OCI-LY1 (cell line): ENCODE measurements around the gene ELFN2.

ENCODE experiments used
- H2AFZ ChIP-seq: fragments of 200-600 bp; sonication (generic), shearing (Covaris generic); 2 replicates; pipeline ENCODE4 v1.6.0; 2014; ENCODE audit warnings: antibody characterized with exemption, mild to moderate bottlenecking, low read length
- H3F3A ChIP-seq: fragments of 200-600 bp; sonication (generic), shearing (Covaris generic); 2 replicates; pipeline ENCODE4 v1.6.0; 2014; ENCODE audit warnings: mild to moderate bottlenecking, antibody characterized with exemption, low read length, moderate library complexity; ENCODE audit not compliant: insufficient read depth
- H3K27ac ChIP-seq: fragments of 200-600 bp; sonication (generic); 2 replicates; pipeline ENCODE4 v1.5.1; 2014; ENCODE audit warnings: low read length, mixed run types, mild to moderate bottlenecking, low read depth; ENCODE audit not compliant: poor library complexity, severe bottlenecking
- H3K27me3 ChIP-seq: fragments of 200-600 bp; sonication (generic); 2 replicates; pipeline ENCODE4 v1.6.0; 2014; ENCODE audit warnings: antibody characterized with exemption, mild to moderate bottlenecking, low read length, moderate library complexity; ENCODE audit not compliant: insufficient read depth
- H3K36me3 ChIP-seq: fragments of 200-600 bp; sonication (generic); 2 replicates; pipeline ENCODE4 v1.6.1; 2014; ENCODE audit warnings: mild to moderate bottlenecking, antibody characterized with exemption, low read length, moderate library complexity, mixed read lengths; ENCODE audit not compliant: insufficient read depth
- H3K4me1 ChIP-seq: fragments of 200-600 bp; sonication (generic); 2 replicates; pipeline ENCODE4 v1.5.1; 2014; ENCODE audit warnings: mild to moderate bottlenecking, low read length, moderate library complexity; ENCODE audit not compliant: insufficient read depth, severe bottlenecking
- H3K4me2 ChIP-seq: fragments of 200-600 bp; sonication (generic), shearing (Covaris generic); 2 replicates; pipeline ENCODE4 v1.6.1; 2014; ENCODE audit warnings: low read length
- H3K4me3 ChIP-seq: fragments of 200-600 bp; sonication (generic); 2 replicates; pipeline ENCODE4 v1.5.1; 2014; ENCODE audit warnings: low read length, low read depth, mild to moderate bottlenecking, mixed read lengths; ENCODE audit not compliant: poor library complexity, severe bottlenecking
- H3K79me2 ChIP-seq: fragments of 200-600 bp; shearing (Covaris generic); 2 replicates; pipeline ENCODE4 v1.6.1; 2016; ENCODE audit warnings: mixed run types, low read length, mixed read lengths; ENCODE audit not compliant: insufficient read depth
- H3K9ac ChIP-seq: fragments of 200-600 bp; sonication (generic), shearing (Covaris generic); 2 replicates; pipeline ENCODE4 v1.6.1; 2014; ENCODE audit warnings: mild to moderate bottlenecking, low read length, mixed read lengths
- H3K9me2 ChIP-seq: fragments of 200-600 bp; sonication (generic), shearing (Covaris generic); 2 replicates; pipeline ENCODE4 v1.6.1; 2014; ENCODE audit warnings: low read depth, mild to moderate bottlenecking, low read length, mixed read lengths
- H3K9me3 ChIP-seq: fragments of 200-600 bp; shearing (Covaris generic); 2 replicates; pipeline ENCODE4 v1.6.1; 2014; ENCODE audit warnings: low read length, mixed read lengths
- H4K20me1 ChIP-seq: fragments of 200-600 bp; sonication (generic), shearing (Covaris generic); 2 replicates; pipeline ENCODE4 v1.6.0; 2016; ENCODE audit warnings: mild to moderate bottlenecking, low read length; ENCODE audit not compliant: insufficient read depth
- CTCF ChIP-seq: fragments of 200-600 bp; sonication (generic), shearing (Covaris generic); IDR thresholded peaks from 2 replicates; pipeline ENCODE4 v1.5.1; 2017; ENCODE audit warnings: mild to moderate bottlenecking, antibody characterized with exemption, low read length, moderate library complexity, mixed read lengths
- EZH2 ChIP-seq: fragments of 200-600 bp; sonication (generic), shearing (Covaris generic); IDR thresholded peaks from 2 replicates; pipeline ENCODE4 v1.8.0; 2017; ENCODE audit warnings: borderline replicate concordance, mixed run types, mild to moderate bottlenecking, antibody characterized with exemption, low read length, moderate library complexity, mixed read lengths

ELFN2 gene

DNA sequence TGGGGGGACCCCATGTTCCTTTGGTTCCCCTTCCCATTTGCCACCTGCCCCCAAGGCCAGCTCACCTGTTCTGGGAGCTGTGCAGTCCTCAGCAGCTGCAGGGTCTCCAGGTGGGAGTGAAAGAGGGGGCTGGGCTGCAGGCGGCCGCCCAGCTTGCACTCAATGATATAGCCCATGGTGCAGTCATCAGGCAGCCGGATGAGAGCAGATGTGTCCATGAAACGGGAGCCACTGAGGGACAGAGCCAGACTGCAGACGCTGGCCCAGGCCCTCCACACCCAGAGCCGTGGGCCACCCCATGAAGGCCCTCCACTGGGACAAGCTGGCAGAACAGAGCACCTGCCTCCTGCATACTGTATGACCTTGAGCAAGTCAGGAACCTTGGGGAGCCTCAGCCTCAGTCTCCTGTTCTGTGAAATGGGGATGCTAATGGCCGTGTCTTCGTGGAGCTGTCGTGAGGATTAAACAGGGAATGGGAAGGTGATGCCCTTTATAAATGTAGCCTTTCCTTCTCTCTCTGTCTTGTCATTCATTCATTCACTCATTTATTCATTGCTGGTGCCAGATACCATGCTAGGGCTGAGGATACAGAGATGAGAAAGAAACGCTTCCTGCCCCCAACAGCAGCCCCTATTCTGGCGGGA is 47.3 kb upstream of the ELFN2 start:
- H4K20me1 ChIP-seq: no peaks in the 10 kb centered on the region

DNA sequence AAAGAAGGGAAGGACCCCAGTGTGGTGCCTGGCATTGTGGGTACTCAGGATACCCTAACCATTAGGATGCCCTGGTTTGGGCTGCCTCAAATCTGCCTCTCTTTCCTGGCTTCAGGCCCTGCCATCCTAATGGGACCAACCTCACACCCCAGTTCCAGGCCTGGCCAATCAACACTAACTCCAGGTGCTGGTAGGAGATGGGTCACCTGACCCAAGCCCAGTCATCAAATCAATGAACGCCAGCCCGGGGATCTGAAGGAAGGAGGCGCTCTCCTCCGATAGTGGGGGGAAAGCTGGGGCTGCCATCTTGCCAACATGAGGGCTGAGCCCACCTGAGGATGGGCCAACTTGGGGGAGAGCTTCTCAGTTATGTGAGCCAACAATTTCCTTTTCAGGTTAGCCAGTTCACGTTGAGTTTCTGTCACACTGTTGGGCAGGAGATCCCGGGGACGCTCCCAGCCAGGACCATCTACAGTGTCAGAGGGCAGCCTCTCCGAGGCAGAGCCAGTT is 46.2 kb upstream of the ELFN2 start:
- H3K4me2 ChIP-seq: no peak overlapping the region
- H3K9me2 ChIP-seq: no peaks in the 10 kb centered on the region
- no peak overlapping the region for H3K4me3 ChIP-seq
- H3K36me3 ChIP-seq: peaks cover 89% of the 10 kb centered on the region
- no peaks in the 10 kb centered on the region for H3K79me2 ChIP-seq
- H4K20me1 ChIP-seq: no peaks in the 10 kb centered on the region
- peaks cover 45% of the 10 kb centered on the region for H3K4me1 ChIP-seq
- H3F3A ChIP-seq: peaks cover 8% of the 10 kb centered on the region; the same call in 1 of the 2 replicates
- H3K27ac ChIP-seq: peak overlapping the region; percentile 86
- no peaks in the 10 kb centered on the region for H3K27me3 ChIP-seq
- no peak overlapping the region for H2AFZ ChIP-seq
- no peaks in the 10 kb centered on the region for H3K9me3 ChIP-seq
- H3K9ac ChIP-seq: no peak overlapping the region
- TF ChIP-seq CTCF (no peak), EZH2 (no peak)

More for the DNA sequence above, 47.3 kb upstream of the ELFN2 start:
- no peak for TF ChIP-seq CTCF
- no peak for TF ChIP-seq EZH2
- H3K79me2 ChIP-seq: no peaks in the 10 kb centered on the region
- H3K9ac ChIP-seq: no peak overlapping the region
- H3K4me3 ChIP-seq: no peak overlapping the region
- H2AFZ ChIP-seq: no peak overlapping the region
- H3K9me2 ChIP-seq: no peaks in the 10 kb centered on the region
- H3K36me3 ChIP-seq: peaks cover 90% of the 10 kb centered on the region
- no peak overlapping the region for H3K4me2 ChIP-seq
- H3K27me3 ChIP-seq: no peaks in the 10 kb centered on the region
- H3K27ac ChIP-seq: peak overlapping the region; percentile 95
- H3K4me1 ChIP-seq: peaks cover 56% of the 10 kb centered on the region
- no peaks in the 10 kb centered on the region for H3K9me3 ChIP-seq
- peaks cover 8% of the 10 kb centered on the region; the same call in 1 of the 2 replicates for H3F3A ChIP-seq

DNA sequence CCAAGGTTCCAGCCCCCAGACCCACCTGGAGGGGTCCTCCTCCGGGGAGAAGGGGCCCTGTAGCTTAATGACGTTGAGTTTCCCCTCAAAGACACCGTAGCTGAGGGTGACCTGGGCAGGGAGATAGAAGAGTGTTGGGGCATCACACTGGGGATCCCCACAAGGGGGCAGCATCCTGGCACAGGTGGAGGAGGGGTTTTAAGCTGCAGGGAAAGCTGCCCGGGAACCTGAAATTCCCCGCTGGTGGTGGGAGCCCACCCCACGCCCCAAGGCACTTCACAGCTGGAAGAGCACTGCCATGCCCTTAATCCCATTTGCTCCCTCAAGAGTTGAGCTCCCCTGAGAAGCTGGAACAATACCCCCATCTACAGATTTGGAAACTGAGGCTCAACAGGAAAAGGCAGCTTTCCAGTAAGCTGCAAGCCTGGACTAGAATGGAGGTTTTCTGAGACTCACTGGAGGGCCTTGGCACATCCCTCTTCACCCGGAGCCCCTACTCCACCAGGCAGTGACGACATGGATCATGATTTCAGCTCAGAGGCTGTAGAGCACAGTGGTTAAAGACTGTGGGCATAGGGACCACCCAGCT is 45.2 kb upstream of the ELFN2 start:
- no peaks in the 10 kb centered on the region for H3K9me2 ChIP-seq
- no peak overlapping the region for H2AFZ ChIP-seq
- H3K27ac ChIP-seq: peak overlapping the region; percentile 86
- no peaks in the 10 kb centered on the region for H4K20me1 ChIP-seq
- H3K27me3 ChIP-seq: no peaks in the 10 kb centered on the region
- no peaks in the 10 kb centered on the region for H3K9me3 ChIP-seq
- H3K79me2 ChIP-seq: no peaks in the 10 kb centered on the region
- peaks cover 35% of the 10 kb centered on the region for H3K4me1 ChIP-seq
- TF ChIP-seq CTCF: peak; percentile 76
- no peak for TF ChIP-seq EZH2
- H3F3A ChIP-seq: 0 out of 2 replicates have a peak, but pooled peaks cover 1% of the 10 kb centered on the region
- peak overlapping the region; percentile 0; the same call in 1 of the 2 replicates for H3K4me2 ChIP-seq
- H3K36me3 ChIP-seq: peaks cover 89% of the 10 kb centered on the region
- H3K4me3 ChIP-seq: no peak overlapping the region
- H3K9ac ChIP-seq: peak overlapping the region; percentile 44; the same call in 1 of the 2 replicates
